HS-5 (cell line): ENCODE measurements around the gene CAV3.

Source experiments
- DNase-seq: peaks from one replicate; pipeline ENCODE4 v3.0.0-alpha.2; 2012; ENCODE audit warnings: low read depth

Gene CAV3

GRCh38 chr3:8762607-8763377 is 29.2 kb downstream of the CAV3 start:
- no peak for DNase-seq

- no peak for DNase-seq
These were observed 30.9 kb downstream of the CAV3 start for GRCh38 chr3:8764528-8764927.

GRCh38 chr3:8765528-8765927 is 31.9 kb downstream of the CAV3 start:
- DNase-seq: no peak

GRCh38 chr3:8766148-8766547 is 32.5 kb downstream of the CAV3 start:
- no peak for DNase-seq

- no peak for DNase-seq
These were observed 33.7 kb downstream of the CAV3 start for GRCh38 chr3:8767256-8767666.

GRCh38 chr3:8767667-8768363 is 34.2 kb downstream of the CAV3 start:
- no peak for DNase-seq

GRCh38 chr3:8768364-8769087 is 34.9 kb downstream of the CAV3 start:
- no peak for DNase-seq

- DNase-seq: peak; percentile 44
These were observed 35.7 kb downstream of the CAV3 start, which contains the start of gene OXTR for GRCh38 chr3:8769088-8769822. Gene OXTR, minus strand, starts transcription at chr3:8769613. Its CDS starts 1,426 bp downstream, at chr3:8768187.

- no peak for DNase-seq
These were observed 40.4 kb downstream of the CAV3 start for GRCh38 chr3:8773941-8774542.

GRCh38 chr3:8775181-8775580 is 41.6 kb downstream of the CAV3 start:
- DNase-seq: no peak

- no peak for DNase-seq
These were observed 42.0 kb downstream of the CAV3 start for GRCh38 chr3:8775602-8776001.

GRCh38 chr3:8776406-8776805 is 42.8 kb downstream of the CAV3 start:
- DNase-seq: no peak

GRCh38 chr3:8777201-8777977 is 43.8 kb downstream of the CAV3 start:
- no peak for DNase-seq

GRCh38 chr3:8777978-8778267 is 44.3 kb downstream of the CAV3 start:
- no peak for DNase-seq

- DNase-seq: no peak
These were observed 44.9 kb downstream of the CAV3 start for GRCh38 chr3:8778475-8778874.

GRCh38 chr3:8780279-8780678 is 46.7 kb downstream of the CAV3 start:
- DNase-seq: no peak

GRCh38 chr3:8784676-8785435 is 51.3 kb downstream of the CAV3 start:
- DNase-seq: no peak

GRCh38 chr3:8790529-8790928 is 56.9 kb downstream of the CAV3 start:
- DNase-seq: no peak

GRCh38 chr3:8793242-8793641 is 59.6 kb downstream of the CAV3 start:
- peak; percentile 52 for DNase-seq

- DNase-seq: no peak
These were observed 60.6 kb downstream of the CAV3 start for GRCh38 chr3:8794247-8794646.
